A549 (cell line): Measurements from ENCODE around the gene VPS37D. TPM values are rescaled to one million over a fixed set of nuclear protein-coding genes. Genes with fewer than 3 reads are reported as not detected.

Experiments used
- ATAC-seq, 2 experiments: fragments of 200-7000 bp in 1 of 2; fragments of >200 bp in 1 of 2; cut with Nextera tagmentation in 1 of 2; cut with Tn5 transposase in 1 of 2; 3 replicates each; pipeline versions ENCODE4 v1.8.0 to v1.9.1; 2018 to 2020; ENCODE audit warnings: mild to moderate bottlenecking in 1 of 2, moderate library complexity in 1 of 2
- CTCF ChIA-PET: fragments of 300-600 bp; sonication (Branson Sonifier 250); formaldehyde crosslinking; extraction: SDS; loops from one replicate; lab custom pipeline; 2021; ENCODE audit warnings: antibody characterized with exemption, inconsistent platforms; lab: Yijun Ruan, JAX
- POLR2A ChIA-PET: fragments of 350-600 bp; formaldehyde crosslinking; extraction: SDS; loops from one replicate; lab custom pipeline; 2021; ENCODE audit warnings: antibody characterized with exemption, inconsistent platforms; lab: Yijun Ruan, JAX
- DNase-seq, 2 experiments: peaks; one replicate each; pipeline versions ENCODE4 v3.0.0 to v3.0.0-alpha.2; 2011 to 2016; ENCODE audit warnings: low read depth in 1 of 2, low spot score in 1 of 2
- FAIRE-seq: peaks from 2 replicates; lab custom pipeline; 2011; peaks lifted over from hg19 to GRCh38; lab: Jason Lieb, UNC
- H3K27ac ChIP-seq, 2 experiments: fragments of >200 bp; sonication (Bioruptor Twin); formaldehyde crosslinking; 3 replicates each; pipeline ENCODE4 v1.5.1; 2016 to 2017
- H3K4me1 ChIP-seq: fragments of >200 bp; sonication (Bioruptor Twin); formaldehyde crosslinking; 3 replicates; pipeline ENCODE4 v1.6.1; 2016
- H3K4me2 ChIP-seq: fragments of >200 bp; sonication (Bioruptor Twin); formaldehyde crosslinking; 3 replicates; pipeline ENCODE4 v1.6.1; 2016
- H3K4me3 ChIP-seq: fragments of >200 bp; sonication (Bioruptor Twin); formaldehyde crosslinking; 3 replicates; pipeline ENCODE4 v1.5.1; 2016
- H3K9me3 ChIP-seq: fragments of >200 bp; sonication (Bioruptor Twin); formaldehyde crosslinking; 3 replicates; pipeline ENCODE4 v1.6.1; 2016
- CEBPB ChIP-seq, 2 experiments: fragments of >200 bp in 1 of 2; sonication (Bioruptor Twin) in 1 of 2; formaldehyde crosslinking in 1 of 2; IDR thresholded peaks; 2 replicates each; pipeline ENCODE4 v1.6.1; 2012 to 2016
- CHD2 ChIP-seq: fragments of 150-350 bp; IDR thresholded peaks from 2 replicates; pipeline ENCODE4 v1.6.1; 2014; ENCODE audit warnings: low read length; ENCODE audit not compliant: partially characterized antibody
- CHD4 ChIP-seq: fragments of 200-600 bp; sonication (generic); IDR thresholded peaks from 2 replicates; pipeline ENCODE4 v1.6.1; 2016; ENCODE audit warnings: antibody characterized with exemption, mild to moderate bottlenecking, borderline replicate concordance
- EHMT2 ChIP-seq: fragments of 200-600 bp; sonication (generic); IDR thresholded peaks from 2 replicates; pipeline ENCODE4 v1.6.1; 2016; ENCODE audit warnings: antibody characterized with exemption, low read depth, mild to moderate bottlenecking, moderate library complexity
- EP300 ChIP-seq, 2 experiments: fragments of >200 bp; sonication (Bioruptor Twin); formaldehyde crosslinking; IDR thresholded peaks; 2 replicates in 1 of 2; 3 replicates in 1 of 2; pipeline ENCODE4 v1.6.1; 2016 to 2017
- FOSB ChIP-seq: fragments of 250-450 bp; sonication (Bioruptor Pico); IDR thresholded peaks from 2 replicates; pipeline ENCODE4 v1.5.0; 2020; ENCODE audit warnings: mild to moderate bottlenecking, moderate library complexity
- FOSL2 ChIP-seq, 2 experiments: fragments of 450-650 bp in 1 of 2; fragments of >200 bp in 1 of 2; sonication (Bioruptor Twin) in 1 of 2; formaldehyde crosslinking; IDR thresholded peaks; 2 replicates each; pipeline versions ENCODE4 v1.5.0 to v1.6.1; 2016 to 2020; ENCODE audit warnings: mild to moderate bottlenecking in 1 of 2, moderate library complexity in 1 of 2
- HEYL ChIP-seq: fragments of 250-450 bp; sonication (Bioruptor Pico); IDR thresholded peaks from 2 replicates; pipeline ENCODE4 v1.8.0; 2021; ENCODE audit warnings: mild to moderate bottlenecking, moderate library complexity
- HOXA7 ChIP-seq: fragments of 250-450 bp; sonication (Bioruptor Pico); IDR thresholded peaks from 2 replicates; pipeline ENCODE4 v1.5.0; 2020; ENCODE audit warnings: mild to moderate bottlenecking, moderate library complexity
- HOXB13 ChIP-seq: fragments of 250-450 bp; sonication (Bioruptor Pico); IDR thresholded peaks from 2 replicates; pipeline ENCODE4 v1.5.0; 2020; ENCODE audit warnings: low read depth, mild to moderate bottlenecking, moderate library complexity
- JUN ChIP-seq, 2 experiments: fragments of >200 bp; sonication (Bioruptor Twin); formaldehyde crosslinking; IDR thresholded peaks; 2 replicates in 1 of 2; 3 replicates in 1 of 2; pipeline ENCODE4 v1.6.1; 2016 to 2017
- JUNB ChIP-seq: fragments of >200 bp; sonication (Bioruptor Twin); formaldehyde crosslinking; IDR thresholded peaks from 2 replicates; pipeline ENCODE4 v1.6.1; 2016
- KDM1A ChIP-seq: fragments of 200-600 bp; sonication (generic); IDR thresholded peaks from 2 replicates; pipeline ENCODE4 v1.6.1; 2016; ENCODE audit warnings: low read depth, mild to moderate bottlenecking
- MAFK ChIP-seq: fragments of 450-650 bp; IDR thresholded peaks from 2 replicates; pipeline ENCODE4 v1.6.1; 2014; ENCODE audit not compliant: partially characterized antibody
- MYC ChIP-seq: IDR thresholded peaks from 2 replicates; pipeline ENCODE4 v1.6.1; 2012; ENCODE audit warnings: mild to moderate bottlenecking, inconsistent platforms, low read length, improper control_type of control experiment, borderline replicate concordance
- NFE2L2 ChIP-seq: fragments of 150-350 bp; conservative IDR thresholded peaks from 2 replicates; pipeline ENCODE4 v1.6.1; 2014; ENCODE audit warnings: low read length
- PHF8 ChIP-seq: fragments of 200-600 bp; sonication (generic); IDR thresholded peaks from 2 replicates; pipeline ENCODE4 v1.6.1; 2016; ENCODE audit warnings: low read depth, mild to moderate bottlenecking, antibody characterized with exemption, moderate library complexity, borderline replicate concordance
- POLR2A ChIP-seq: IDR thresholded peaks from 2 replicates; pipeline ENCODE4 v1.6.1; 2012; ENCODE audit warnings: mild to moderate bottlenecking, low read length
- POLR2AphosphoS2 ChIP-seq: conservative IDR thresholded peaks from 2 replicates; pipeline ENCODE4 v1.6.1; 2012; ENCODE audit warnings: low read length, improper control_type of control experiment, inconsistent platforms
- RAD21 ChIP-seq, 2 experiments: fragments of >200 bp in 1 of 2; sonication (Bioruptor Twin) in 1 of 2; formaldehyde crosslinking in 1 of 2; IDR thresholded peaks in 1 of 2; conservative IDR thresholded peaks in 1 of 2; 2 replicates in 1 of 2; 3 replicates in 1 of 2; pipeline ENCODE4 v1.6.1; 2012 to 2018; ENCODE audit warnings: inconsistent platforms in 1 of 2
- RARB ChIP-seq: fragments of 250-450 bp; sonication (Bioruptor Pico); IDR thresholded peaks from 2 replicates; pipeline ENCODE4 v1.8.0; 2021; ENCODE audit warnings: mild to moderate bottlenecking, moderate library complexity
- RCOR1 ChIP-seq: fragments of 150-350 bp; IDR thresholded peaks from 2 replicates; pipeline ENCODE4 v1.6.1; 2014; ENCODE audit warnings: antibody characterized with exemption, low read length, low read depth
- TFCP2L1 ChIP-seq: fragments of 250-450 bp; sonication (Bioruptor Pico); IDR thresholded peaks from 2 replicates; pipeline ENCODE4 v1.5.0; 2021; ENCODE audit warnings: mild to moderate bottlenecking
- ZFP36 ChIP-seq: fragments of 450-650 bp; IDR thresholded peaks from 2 replicates; pipeline ENCODE4 v1.6.1; 2014; ENCODE audit warnings: borderline replicate concordance; ENCODE audit not compliant: partially characterized antibody
- ZNF302 ChIP-seq: fragments of 250-450 bp; sonication (Bioruptor Pico); IDR thresholded peaks from 2 replicates; pipeline ENCODE4 v1.9.0; 2021; ENCODE audit warnings: inconsistent platforms, mild to moderate bottlenecking, moderate library complexity
- ZSCAN20 ChIP-seq: fragments of 250-450 bp; sonication (Bioruptor Pico); IDR thresholded peaks from 2 replicates; pipeline ENCODE4 v1.8.0; 2022; ENCODE audit warnings: mild to moderate bottlenecking, moderate library complexity
- WGBS: methylation state at CpG from one replicate; pipeline ENCODE4 v1.1.6; 2017; ENCODE audit errors: missing lambda C conversion rate; 5-methylcytosine and 5-hydroxymethylcytosine counted together
- polyA plus RNA-seq, 4 experiments: library from polyadenylated mRNA; depleted of rRNA in 3 of 4; stranded (reverse); fragments of >200 nt; fragmentation: RNase III in 1 of 4; extraction: RNeasy Plus Mini Kit Qiagen cat#74134 plus additional on column Dnase treatment in 1 of 4; gene quantifications; 2 replicates in 3 of 4; 3 replicates in 1 of 4; pipeline ENCODE4 v1.2.3, GENCODE V29; 2011 to 2017
- TF ChIP-seq, protein P1 (sequence below): IDR thresholded peaks from 2 replicates; pipeline ENCODE4 v1.6.1; 2012
- TF ChIP-seq, protein P2 (sequence below): fragments of 450-650 bp; IDR thresholded peaks from 2 replicates; pipeline ENCODE4 v1.6.1; 2014; ENCODE audit warnings: antibody characterized with exemption

VPS37D gene
- polyA plus RNA-seq, 2 of the 4 experiments (the other 2 are of a cell fraction): 2.6 to 3.3 TPM

DNA sequence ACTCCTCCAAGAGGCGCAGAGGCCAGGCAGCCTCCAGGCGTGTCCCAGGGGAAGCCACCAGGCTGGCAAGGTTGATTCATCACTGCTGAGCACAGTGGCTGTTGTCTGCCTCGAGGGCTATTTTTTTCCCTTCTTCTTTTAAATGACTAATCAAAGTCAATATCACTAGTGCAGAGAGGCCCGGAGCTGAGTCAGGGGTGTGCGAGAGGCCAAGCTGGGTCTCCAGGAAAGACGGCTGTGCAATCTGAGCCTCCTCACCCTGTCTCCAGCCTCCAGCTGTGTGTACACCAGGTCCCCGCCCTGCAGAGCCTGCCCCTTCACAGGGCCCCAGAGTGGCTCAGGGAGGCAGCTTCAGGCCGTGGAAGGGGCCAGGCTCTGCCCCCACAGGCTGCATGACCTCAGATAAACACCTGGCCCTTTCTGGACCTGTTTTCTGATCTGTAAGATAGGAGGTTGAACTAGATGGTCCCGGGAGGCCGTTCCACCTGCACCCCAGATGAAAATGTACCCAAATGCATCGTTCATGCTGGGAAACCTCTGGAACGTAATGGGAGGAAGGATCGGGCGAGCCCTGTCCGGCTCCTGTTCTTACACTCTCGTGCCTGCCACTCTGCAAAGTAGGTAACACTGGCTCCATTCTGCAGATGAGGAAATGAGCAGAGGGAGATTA is 48.2 kb downstream of the VPS37D start (continued):
- TF ChIP-seq POLR2AphosphoS2: no peak
- no peak for TF ChIP-seq HEYL
- TF ChIP-seq ZSCAN20 (CRISPR knock-in tag): no peak
- TF ChIP-seq, protein P1, sequence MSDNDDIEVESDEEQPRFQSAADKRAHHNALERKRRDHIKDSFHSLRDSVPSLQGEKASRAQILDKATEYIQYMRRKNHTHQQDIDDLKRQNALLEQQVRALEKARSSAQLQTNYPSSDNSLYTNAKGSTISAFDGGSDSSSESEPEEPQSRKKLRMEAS: peak; percentile 95
- peak; percentile 99 for TF ChIP-seq FOSL2 (IDR thresholded peaks at IDR 0.05)
- TF ChIP-seq FOSL2 (CRISPR knock-in tag; IDR thresholded peaks at IDR 0.05): peak; percentile 100
- TF ChIP-seq KDM1A: no peak
- TF ChIP-seq TFCP2L1 (CRISPR knock-in tag): no peak
- no peak for TF ChIP-seq ZNF302
- TF ChIP-seq CHD4: no peak
- TF ChIP-seq HOXA7: no peak
- peak; percentile 99 for TF ChIP-seq JUNB
- TF ChIP-seq CEBPB (IDR thresholded peaks at IDR 0.05): peak; percentile 41 to 86; a peak in 3 of 4 replicates
- TF ChIP-seq CHD2: no peak
- TF ChIP-seq NFE2L2: peak; percentile 58
- peak; percentile 95 for TF ChIP-seq MAFK
- no peak for TF ChIP-seq EHMT2
- TF ChIP-seq JUN (IDR thresholded peaks at IDR 0.05): peak; percentile 90 to 97; a peak in 4 of 5 replicates
- peak; percentile 91 to 92 for TF ChIP-seq EP300 (IDR thresholded peaks at IDR 0.05)
- peak; percentile 80 for TF ChIP-seq MYC
- TF ChIP-seq, protein P2, sequence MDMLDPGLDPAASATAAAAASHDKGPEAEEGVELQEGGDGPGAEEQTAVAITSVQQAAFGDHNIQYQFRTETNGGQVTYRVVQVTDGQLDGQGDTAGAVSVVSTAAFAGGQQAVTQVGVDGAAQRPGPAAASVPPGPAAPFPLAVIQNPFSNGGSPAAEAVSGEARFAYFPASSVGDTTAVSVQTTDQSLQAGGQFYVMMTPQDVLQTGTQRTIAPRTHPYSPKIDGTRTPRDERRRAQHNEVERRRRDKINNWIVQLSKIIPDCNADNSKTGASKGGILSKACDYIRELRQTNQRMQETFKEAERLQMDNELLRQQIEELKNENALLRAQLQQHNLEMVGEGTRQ: no peak
- no peak for TF ChIP-seq FOSB (CRISPR knock-in tag)
- peak; percentile 36 to 39; a peak in 4 of 5 replicates for TF ChIP-seq RAD21 (conservative IDR thresholded peaks at IDR 0.05 in 1 of 2, IDR thresholded peaks at IDR 0.05 in 1 of 2)
- TF ChIP-seq PHF8: no peak
- no peak for TF ChIP-seq RCOR1
- peak; percentile 36 for TF ChIP-seq POLR2A
- TF ChIP-seq RARB (CRISPR knock-in tag): peak; percentile 83

DNA sequence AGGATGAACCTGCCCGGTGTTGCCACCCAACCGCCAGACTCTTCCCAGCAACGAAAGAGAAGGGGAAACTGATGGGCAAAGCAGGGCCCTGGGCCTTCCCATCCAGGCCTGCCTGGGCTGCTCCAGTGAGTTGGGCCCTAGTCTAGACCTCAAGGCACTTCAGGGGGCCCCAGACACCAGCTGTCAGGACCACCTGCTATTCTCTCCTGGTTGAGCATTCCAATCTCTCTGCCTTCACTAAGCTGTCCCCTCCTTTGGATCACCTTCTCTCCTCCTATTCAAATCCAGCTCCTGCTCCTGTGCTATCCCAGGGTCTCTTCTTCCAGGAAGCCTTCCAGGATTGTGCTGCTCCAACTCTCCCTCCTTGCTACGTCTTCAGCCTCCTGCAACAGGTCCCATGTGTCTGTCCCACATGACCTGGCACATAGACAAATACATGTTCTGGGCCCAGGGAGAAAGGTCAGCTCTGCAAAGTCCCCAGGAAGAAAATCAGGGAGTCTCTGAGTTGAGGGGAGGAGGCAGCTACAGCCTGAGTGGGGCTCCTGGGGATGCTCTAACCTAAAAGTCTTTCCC is 48.8 kb downstream of the VPS37D start:
- CTCF ChIA-PET: interaction anchor here (3.0 to 8.4 kb wide), 6 partner anchors 9 to 109 kb away, joined by 14 to 105 read pairs (median 33); no protein-coding TSS in a partner anchor
- ATAC-seq (no peak; a peak in 1 of 6 replicates), FAIRE-seq (no peak), DNase-seq (peak in 1 of 2 experiments; percentile 53)
- Histone ChIP-seq H3K27ac (peak overlapping the region; percentile 99 to 100), H3K4me1 (peaks cover 78% of the 10 kb centered on the region), H3K9me3 (no peaks in the 10 kb centered on the region), H3K4me2 (peak overlapping the region; percentile 100), H3K4me3 (peak overlapping the region; percentile 100)
- TF ChIP-seq EHMT2 (no peak), ZFP36 (peak; percentile 99), KDM1A (0 out of 2 replicates have a peak, but pooled peaks have one; percentile 15), HOXB13 (CRISPR knock-in tag) (0 out of 2 replicates have a peak, but pooled peaks have one; percentile 26), HOXA7 (0 out of 2 replicates have a peak, but pooled peaks have one; percentile 12)
- POLR2A ChIA-PET: interaction anchor here (0.5 to 4.9 kb wide), 4 partner anchors 10 to 163 kb away, joined by 3 to 135 read pairs (median 4); partner anchors contain the start of gene MLXIPL
- WGBS: 17% methylated on average over 4 of the region's 4 CpGs
